ENCODE results near the gene ERC1. TPM values are rescaled to one million over a fixed set of nuclear protein-coding genes. Genes with fewer than 3 reads are reported as not detected.

ERC1 gene
- total RNA-seq, 5 donors from 2014 or later (not counting 1 experiment from before 2014, with no cell fraction given), result 41.8 to 68.0 (median 46.5) TPM

GRCh38 chr12:1056390-1056789, 65.4 kb downstream of the ERC1 start:
- DNase-seq (no peak), ATAC-seq (replicated peaks in 1 of 4) (no peak)
- Histone ChIP-seq H3K9me3 (no peaks in the 10 kb centered on the region), H3K4me1 (ENCODE audit: control insufficient read depth in 1 of 2, extremely low read depth in 1 of 2, insufficient read depth in 2 of 2, low read length in 2 of 2) (no peaks in the 10 kb centered on the region), H3K4me3 (ENCODE audit: control insufficient read depth in 1 of 2, extremely low read depth in 1 of 2, low read length in 1 of 2) (no peak overlapping the region), H3K27ac (ENCODE audit: low read length) (no peak overlapping the region), H3K27me3 (replicated peaks in 1 of 2; ENCODE audit: control insufficient read depth in 2 of 2, extremely low read depth in 1 of 2, insufficient read depth in 2 of 2, low read length in 1 of 2) (no peaks in the 10 kb centered on the region), H3K36me3 (ENCODE audit: control insufficient read depth in 2 of 2, extremely low read depth in 1 of 2, insufficient read depth in 1 of 2, low read length in 1 of 2) (no peaks in the 10 kb centered on the region)
- peaks cover 10 to 12% (median 12%) of the 10 kb centered on the region in 3 donors for H3K4me1 Mint-ChIP-seq
- H3K27me3 Mint-ChIP-seq, result no peaks in the 10 kb centered on the region
- peaks cover 30% of the 10 kb centered on the region for H3K36me3 Mint-ChIP-seq
- 96% methylated on average over 3 of the region's 4 CpGs for WGBS (ENCODE audit: insufficient coverage)
- no peak overlapping the region for H3K27ac Mint-ChIP-seq
- H3K4me3 Mint-ChIP-seq, result no peak overlapping the region
- POLR2A ChIA-PET, result interaction anchor here in 1 of 2 donors (0.6 kb wide), 1 partner anchor 1874 kb away, joined by 3 read pairs; no protein-coding TSS in a partner anchor
- H3K9me3 Mint-ChIP-seq, result peaks cover 6 to 26% (median 12%) of the 10 kb centered on the region in 3 donors
- CTCF ChIA-PET, result interaction anchor here in 1 of 2 donors (1.1 kb wide), 1 partner anchor 79 kb away, joined by 3 read pairs; no protein-coding TSS in a partner anchor

- H3K4me3 Mint-ChIP-seq, result no peak overlapping the region
- H3K4me3 ChIP-seq (ENCODE audit: control insufficient read depth in 1 of 2, extremely low read depth in 1 of 2, low read length in 1 of 2), result no peak overlapping the region
- H3K4me1 ChIP-seq (ENCODE audit: control insufficient read depth in 1 of 2, extremely low read depth in 1 of 2, insufficient read depth in 2 of 2, low read length in 2 of 2), result no peaks in the 10 kb centered on the region
- no CpG with 5 or more reads among the region's 2 CpGs for WGBS (ENCODE audit: insufficient coverage)
- H3K27me3 Mint-ChIP-seq, result no peaks in the 10 kb centered on the region
- peaks cover 42% of the 10 kb centered on the region for H3K36me3 Mint-ChIP-seq
- ChIA-PET CTCF (no interaction called here), POLR2A (no interaction called here)
- DNase-seq, result no peak
- no peak for ATAC-seq (replicated peaks in 1 of 4)
- H3K4me1 Mint-ChIP-seq, result peaks cover 11 to 17% (median 12%) of the 10 kb centered on the region in 3 donors
- no peaks in the 10 kb centered on the region for H3K27me3 ChIP-seq (replicated peaks in 1 of 2; ENCODE audit: control insufficient read depth in 2 of 2, extremely low read depth in 1 of 2, insufficient read depth in 2 of 2, low read length in 1 of 2)
- H3K9me3 ChIP-seq, result peaks cover 4% of the 10 kb centered on the region
- no peaks in the 10 kb centered on the region for H3K36me3 ChIP-seq (ENCODE audit: control insufficient read depth in 2 of 2, extremely low read depth in 1 of 2, insufficient read depth in 1 of 2, low read length in 1 of 2)
- no peak overlapping the region for H3K27ac Mint-ChIP-seq
- no peak overlapping the region for H3K27ac ChIP-seq (ENCODE audit: low read length)
- peaks cover 6 to 31% (median 12%) of the 10 kb centered on the region in 3 donors for H3K9me3 Mint-ChIP-seq
Measured at GRCh38 chr12:1058423-1058822, 67.4 kb downstream of the ERC1 start.

GRCh38 chr12:1059162-1059561, 68.1 kb downstream of the ERC1 start:
- Histone ChIP-seq H3K27me3 (replicated peaks in 1 of 2; ENCODE audit: control insufficient read depth in 2 of 2, extremely low read depth in 1 of 2, insufficient read depth in 2 of 2, low read length in 1 of 2) (no peaks in the 10 kb centered on the region), H3K36me3 (ENCODE audit: control insufficient read depth in 2 of 2, extremely low read depth in 1 of 2, insufficient read depth in 1 of 2, low read length in 1 of 2) (no peaks in the 10 kb centered on the region), H3K27ac (ENCODE audit: low read length) (no peak overlapping the region), H3K9me3 (peaks cover 4% of the 10 kb centered on the region), H3K4me1 (ENCODE audit: control insufficient read depth in 1 of 2, extremely low read depth in 1 of 2, insufficient read depth in 2 of 2, low read length in 2 of 2) (no peaks in the 10 kb centered on the region), H3K4me3 (ENCODE audit: control insufficient read depth in 1 of 2, extremely low read depth in 1 of 2, low read length in 1 of 2) (no peak overlapping the region)
- no peak for DNase-seq
- peaks cover 48% of the 10 kb centered on the region for H3K36me3 Mint-ChIP-seq
- H3K4me3 Mint-ChIP-seq, result no peak overlapping the region
- no peak for ATAC-seq (replicated peaks in 1 of 4)
- no peaks in the 10 kb centered on the region for H3K27me3 Mint-ChIP-seq
- ChIA-PET CTCF (no interaction called here), POLR2A (no interaction called here)
- no peak overlapping the region for H3K27ac Mint-ChIP-seq
- H3K4me1 Mint-ChIP-seq, result peaks cover 10 to 16% (median 10%) of the 10 kb centered on the region in 3 donors
- peaks cover 10 to 38% (median 17%) of the 10 kb centered on the region in 3 donors for H3K9me3 Mint-ChIP-seq

GRCh38 chr12:1063852-1064251, 72.8 kb downstream of the ERC1 start:
- no CpG with 5 or more reads among the region's 1 CpG for WGBS (ENCODE audit: insufficient coverage)
- no peak overlapping the region for H3K27ac ChIP-seq (ENCODE audit: low read length)
- no peaks in the 10 kb centered on the region for H3K4me1 ChIP-seq (ENCODE audit: control insufficient read depth in 1 of 2, extremely low read depth in 1 of 2, insufficient read depth in 2 of 2, low read length in 2 of 2)
- H3K4me3 ChIP-seq (ENCODE audit: control insufficient read depth in 1 of 2, extremely low read depth in 1 of 2, low read length in 1 of 2), result no peak overlapping the region
- H3K36me3 ChIP-seq (ENCODE audit: control insufficient read depth in 2 of 2, extremely low read depth in 1 of 2, insufficient read depth in 1 of 2, low read length in 1 of 2), result no peaks in the 10 kb centered on the region
- Mint-ChIP-seq H3K36me3 (peaks cover 59% of the 10 kb centered on the region), H3K4me3 (no peak overlapping the region), H3K9me3 (peaks cover 14 to 31% (median 24%) of the 10 kb centered on the region in 3 donors), H3K27me3 (no peaks in the 10 kb centered on the region), H3K27ac (no peak overlapping the region), H3K4me1 (peaks cover 9 to 16% (median 11%) of the 10 kb centered on the region in 3 donors)
- ATAC-seq (replicated peaks in 1 of 4), result no peak
- DNase-seq, result no peak
- ChIA-PET POLR2A (no interaction called here), CTCF (no interaction called here)
- H3K9me3 ChIP-seq, result peaks cover 7% of the 10 kb centered on the region
- H3K27me3 ChIP-seq (replicated peaks in 1 of 2; ENCODE audit: control insufficient read depth in 2 of 2, extremely low read depth in 1 of 2, insufficient read depth in 2 of 2, low read length in 1 of 2), result no peaks in the 10 kb centered on the region

- H3K4me3 Mint-ChIP-seq, result no peak overlapping the region
- H3K36me3 Mint-ChIP-seq, result peaks cover 54% of the 10 kb centered on the region
- no peaks in the 10 kb centered on the region for H3K27me3 ChIP-seq (replicated peaks in 1 of 2; ENCODE audit: control insufficient read depth in 2 of 2, extremely low read depth in 1 of 2, insufficient read depth in 2 of 2, low read length in 1 of 2)
- CTCF ChIA-PET, result no interaction called here
- H3K27me3 Mint-ChIP-seq, result no peaks in the 10 kb centered on the region
- DNase-seq, result no peak
- H3K4me3 ChIP-seq (ENCODE audit: control insufficient read depth in 1 of 2, extremely low read depth in 1 of 2, low read length in 1 of 2), result no peak overlapping the region
- no CpG with 5 or more reads among the region's 2 CpGs for WGBS (ENCODE audit: insufficient coverage)
- peaks cover 14 to 27% (median 22%) of the 10 kb centered on the region in 3 donors for H3K9me3 Mint-ChIP-seq
- no peak for ATAC-seq (replicated peaks in 1 of 4)
- H3K4me1 ChIP-seq (ENCODE audit: control insufficient read depth in 1 of 2, extremely low read depth in 1 of 2, insufficient read depth in 2 of 2, low read length in 2 of 2), result no peaks in the 10 kb centered on the region
- H3K27ac ChIP-seq (ENCODE audit: low read length), result no peak overlapping the region
- H3K4me1 Mint-ChIP-seq, result peaks cover 8 to 20% (median 11%) of the 10 kb centered on the region in 3 donors
- POLR2A ChIA-PET, result no interaction called here
- H3K36me3 ChIP-seq (ENCODE audit: control insufficient read depth in 2 of 2, extremely low read depth in 1 of 2, insufficient read depth in 1 of 2, low read length in 1 of 2), result no peaks in the 10 kb centered on the region
- H3K9me3 ChIP-seq, result peaks cover 7% of the 10 kb centered on the region
- H3K27ac Mint-ChIP-seq, result no peak overlapping the region
Measured at GRCh38 chr12:1064317-1064716, 73.3 kb downstream of the ERC1 start.

DNA sequence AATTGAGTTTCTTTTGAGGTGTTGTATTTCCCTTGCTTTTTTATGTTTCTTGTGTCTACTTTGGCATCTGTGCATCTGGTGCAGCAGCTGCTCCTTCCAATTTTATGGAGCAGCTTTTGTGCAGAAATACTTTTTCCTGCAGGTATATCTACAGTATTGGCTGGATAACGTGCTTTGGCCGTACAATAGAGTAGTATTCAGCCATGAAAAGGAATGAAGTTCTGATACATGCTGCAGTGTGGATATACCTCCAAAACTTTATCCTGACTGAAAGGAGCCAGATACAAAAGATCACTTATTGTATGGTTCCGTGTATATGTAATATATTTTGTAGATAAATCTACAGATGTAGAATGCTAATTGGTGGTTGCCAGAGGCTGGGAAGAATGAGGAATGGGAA, 74.6 kb downstream of the ERC1 start:
- Mint-ChIP-seq H3K4me3 (no peak overlapping the region), H3K36me3 (peaks cover 46% of the 10 kb centered on the region), H3K9me3 (peaks cover 8 to 20% (median 16%) of the 10 kb centered on the region in 3 donors), H3K27ac (no peak overlapping the region), H3K4me1 (peaks cover 9 to 28% (median 16%) of the 10 kb centered on the region in 3 donors), H3K27me3 (no peaks in the 10 kb centered on the region)
- ChIA-PET POLR2A (no interaction called here), CTCF (no interaction called here)
- H3K9me3 ChIP-seq, result peaks cover 7% of the 10 kb centered on the region
- no peak overlapping the region for H3K4me3 ChIP-seq (ENCODE audit: control insufficient read depth in 1 of 2, extremely low read depth in 1 of 2, low read length in 1 of 2)
- no peaks in the 10 kb centered on the region for H3K36me3 ChIP-seq (ENCODE audit: control insufficient read depth in 2 of 2, extremely low read depth in 1 of 2, insufficient read depth in 1 of 2, low read length in 1 of 2)
- H3K4me1 ChIP-seq (ENCODE audit: control insufficient read depth in 1 of 2, extremely low read depth in 1 of 2, insufficient read depth in 2 of 2, low read length in 2 of 2), result no peaks in the 10 kb centered on the region
- no peaks in the 10 kb centered on the region for H3K27me3 ChIP-seq (replicated peaks in 1 of 2; ENCODE audit: control insufficient read depth in 2 of 2, extremely low read depth in 1 of 2, insufficient read depth in 2 of 2, low read length in 1 of 2)
- 94% methylated on average over 3 of the region's 3 CpGs for WGBS (ENCODE audit: insufficient coverage)
- ATAC-seq (replicated peaks in 1 of 4) (no peak), DNase-seq (no peak)
- H3K27ac ChIP-seq (ENCODE audit: low read length), result no peak overlapping the region

GRCh38 chr12:1069846-1070245, 78.8 kb downstream of the ERC1 start:
- Histone ChIP-seq H3K4me1 (ENCODE audit: control insufficient read depth in 1 of 2, extremely low read depth in 1 of 2, insufficient read depth in 2 of 2, low read length in 2 of 2) (no peaks in the 10 kb centered on the region), H3K4me3 (ENCODE audit: control insufficient read depth in 1 of 2, extremely low read depth in 1 of 2, low read length in 1 of 2) (no peak overlapping the region), H3K36me3 (ENCODE audit: control insufficient read depth in 2 of 2, extremely low read depth in 1 of 2, insufficient read depth in 1 of 2, low read length in 1 of 2) (no peaks in the 10 kb centered on the region), H3K27ac (ENCODE audit: low read length) (no peak overlapping the region), H3K9me3 (no peaks in the 10 kb centered on the region), H3K27me3 (replicated peaks in 1 of 2; ENCODE audit: control insufficient read depth in 2 of 2, extremely low read depth in 1 of 2, insufficient read depth in 2 of 2, low read length in 1 of 2) (no peaks in the 10 kb centered on the region)
- peaks cover 27% of the 10 kb centered on the region for H3K36me3 Mint-ChIP-seq
- no peak overlapping the region for H3K27ac Mint-ChIP-seq
- ATAC-seq (replicated peaks in 1 of 4), result no peak
- CTCF ChIA-PET, result interaction anchor here in 1 of 2 donors (0.6 kb wide), 1 partner anchor 34 kb away, joined by 3 read pairs; no protein-coding TSS in a partner anchor
- no peaks in the 10 kb centered on the region for H3K27me3 Mint-ChIP-seq
- peaks cover 0 to 4% (median 1%) of the 10 kb centered on the region in 3 donors for H3K9me3 Mint-ChIP-seq
- POLR2A ChIA-PET, result interaction anchor here in 1 of 2 donors (0.6 kb wide), 1 partner anchor 57 kb away, joined by 10 read pairs; no protein-coding TSS in a partner anchor
- H3K4me3 Mint-ChIP-seq, result no peak overlapping the region
- peaks cover 14 to 26% (median 23%) of the 10 kb centered on the region in 3 donors for H3K4me1 Mint-ChIP-seq
- DNase-seq, result no peak
- WGBS (ENCODE audit: insufficient coverage), result no CpG with 5 or more reads among the region's 2 CpGs

Data from T-cell (primary cell).